ENCODE results near the gene CDC25C. TPM values are rescaled to one million over a fixed set of nuclear protein-coding genes. Genes with fewer than 3 reads are reported as not detected.

The CDC25C gene
- total and polyA plus RNA-seq, 9 of the 15 experiments (the other 6 are each of a cell fraction or from before 2014, with no cell fraction given), result 19.1 to 63.7 (median 31.9) TPM

- TF ChIP-seq ATF4 (CRISPR knock-in tag; IDR thresholded peaks at IDR 0.05) (no peak), MBD2 (IDR thresholded peaks at IDR 0.05; ENCODE audit: borderline replicate concordance, low read depth) (peak; percentile 93), ZC3H4 (CRISPR knock-in tag; IDR thresholded peaks at IDR 0.05; ENCODE audit: borderline replicate concordance) (no peak), POLR2A (conservative IDR thresholded peaks at IDR 0.05) (peak; percentile 95), KDM1A (IDR thresholded peaks at IDR 0.05) (no peak), ZBTB49 (CRISPR knock-in tag; IDR thresholded peaks at IDR 0.05; ENCODE audit: borderline replicate concordance) (no peak), MTA3 (IDR thresholded peaks at IDR 0.05; ENCODE audit: borderline replicate concordance) (peak; percentile 15; the same call in 1 of the 2 replicates), YBX1 (IDR thresholded peaks at IDR 0.05) (no peak), ZC3H11A (IDR thresholded peaks at IDR 0.05; ENCODE audit: low read depth, low read length) (no peak), ZNF395 (CRISPR knock-in tag; IDR thresholded peaks at IDR 0.05) (no peak), TAL1 (IDR thresholded peaks at IDR 0.05) (no peak), STAG1 (CRISPR knock-in tag; IDR thresholded peaks at IDR 0.05; ENCODE audit: borderline replicate concordance) (no peak), PKNOX1 (IDR thresholded peaks at IDR 0.05) (peak; percentile 55), TAF7 (tag; IDR thresholded peaks at IDR 0.05) (0 out of 2 replicates have a peak, but pooled peaks have one; percentile 62), MAFG (tag; conservative IDR thresholded peaks at IDR 0.05) (no peak), SAFB2 (IDR thresholded peaks at IDR 0.05; ENCODE audit: borderline replicate concordance, low read depth, low read length, severe bottlenecking) (no peak), ZNF408 (CRISPR knock-in tag; IDR thresholded peaks at IDR 0.05; ENCODE audit: low read depth) (no peak), RAD21 (CRISPR knock-in tag; conservative IDR thresholded peaks at IDR 0.05 in 1 of 2, IDR thresholded peaks at IDR 0.05 in 1 of 2) (0 out of 4 replicates have a peak, but pooled peaks of 1 of the 2 experiments have one; percentile 2), MAFK (IDR thresholded peaks at IDR 0.05; ENCODE audit: low read length) (no peak), BACH1 (tag; IDR thresholded peaks at IDR 0.05) (no peak), FUS (optimal IDR thresholded peaks at IDR 0.05; ENCODE audit: low read depth, low read length) (no peak), E2F3 (CRISPR knock-in tag; IDR thresholded peaks at IDR 0.05) (0 out of 2 replicates have a peak, but pooled peaks have one; percentile 13), NFYB (IDR thresholded peaks at IDR 0.05; ENCODE audit: extremely low read depth, insufficient read length) (peak; percentile 90)
Observed at GRCh38 chr5:138331449-138332368, at the start of gene CDC25C (continued).

Measured in K562 (cell line).